Measurements from ENCODE around the gene NUBP1.

GRCh38 chr16:10805334-10805733, 61.7 kb downstream of the NUBP1 start:
- TF ChIP-seq CTCF (IDR thresholded peaks at IDR 0.05): no peak
- no peak for TF ChIP-seq POLR2AphosphoS5 (IDR thresholded peaks at IDR 0.05)
- TF ChIP-seq POLR2A (IDR thresholded peaks at IDR 0.05; ENCODE audit: low read depth): no peak
- TF ChIP-seq EP300 (IDR thresholded peaks at IDR 0.05): no peak
